Brain pericyte (primary cell): ENCODE measurements around the gene SND1.

Source experiments
- DNase-seq: peaks from one replicate; pipeline ENCODE4 v3.0.0-alpha.2; 2012; ENCODE audit warnings: low read depth, low spot score

Gene SND1

DNA sequence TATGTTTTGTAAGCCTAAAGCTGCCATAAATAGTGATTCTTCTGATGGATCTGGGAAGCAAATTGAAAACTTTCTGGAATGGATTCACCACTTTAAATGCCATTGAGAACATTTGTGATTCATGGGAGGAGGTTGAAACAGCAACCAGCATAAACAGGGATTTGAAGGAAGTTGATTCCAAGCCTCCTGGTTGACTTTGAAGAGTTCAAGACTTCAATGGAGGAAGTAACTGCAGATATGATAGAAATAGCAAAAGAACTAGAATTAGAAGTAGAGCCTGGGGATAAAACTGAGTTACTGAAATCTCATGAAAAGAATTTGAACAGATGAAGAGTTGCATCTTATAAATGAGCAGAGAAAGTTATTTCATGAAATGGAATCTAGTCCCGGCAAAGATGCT is 280.1 kb downstream of the SND1 start:
- no peak for DNase-seq

- DNase-seq = no peak
Observed at GRCh38 chr7:127932496-127932895, 280.5 kb downstream of the SND1 start.

DNA sequence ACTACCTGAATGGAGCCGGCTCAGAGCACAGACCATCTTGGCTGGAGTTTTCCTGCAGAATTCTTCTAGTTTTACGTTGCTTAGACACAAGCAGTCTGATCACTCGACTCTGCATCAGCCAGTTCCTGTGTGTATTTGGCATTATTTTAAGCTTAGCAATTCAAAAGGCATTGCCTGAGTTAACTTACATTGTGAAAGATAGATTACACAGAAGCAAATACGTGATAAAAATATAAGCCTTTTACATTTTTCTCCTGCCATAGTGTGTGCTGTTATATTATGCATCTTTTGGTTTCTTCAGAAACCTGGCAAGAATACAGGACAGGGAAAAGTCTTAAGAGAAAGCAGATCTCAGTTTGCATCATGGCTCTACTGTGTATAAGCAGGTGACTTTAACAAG is 281.2 kb downstream of the SND1 start:
- DNase-seq = no peak

GRCh38 chr7:127934711-127935110 is 282.7 kb downstream of the SND1 start:
- no peak for DNase-seq

- no peak for DNase-seq
Observed at GRCh38 chr7:127935847-127936376, 283.9 kb downstream of the SND1 start.

- DNase-seq = no peak
Observed at GRCh38 chr7:127937066-127937680, 285.2 kb downstream of the SND1 start.

DNA sequence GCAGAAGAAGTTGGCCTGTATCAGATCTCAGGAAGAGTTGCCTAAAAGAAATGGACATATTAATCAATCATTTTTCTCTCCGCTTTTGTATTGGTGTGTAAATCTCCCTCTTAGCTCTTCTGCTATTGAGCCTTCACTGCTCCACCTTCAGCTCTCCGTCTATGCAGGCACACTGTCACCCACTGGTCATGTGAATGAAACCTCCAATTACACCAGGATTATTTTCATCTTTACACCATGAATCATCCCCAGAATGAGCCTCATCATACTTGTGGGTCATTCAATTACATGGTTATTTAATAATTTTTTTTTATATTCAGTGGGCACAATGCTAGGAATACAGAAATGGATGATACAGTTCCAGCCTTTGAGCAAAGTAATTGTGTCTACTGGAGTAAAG is 286.6 kb downstream of the SND1 start:
- DNase-seq = no peak

DNA sequence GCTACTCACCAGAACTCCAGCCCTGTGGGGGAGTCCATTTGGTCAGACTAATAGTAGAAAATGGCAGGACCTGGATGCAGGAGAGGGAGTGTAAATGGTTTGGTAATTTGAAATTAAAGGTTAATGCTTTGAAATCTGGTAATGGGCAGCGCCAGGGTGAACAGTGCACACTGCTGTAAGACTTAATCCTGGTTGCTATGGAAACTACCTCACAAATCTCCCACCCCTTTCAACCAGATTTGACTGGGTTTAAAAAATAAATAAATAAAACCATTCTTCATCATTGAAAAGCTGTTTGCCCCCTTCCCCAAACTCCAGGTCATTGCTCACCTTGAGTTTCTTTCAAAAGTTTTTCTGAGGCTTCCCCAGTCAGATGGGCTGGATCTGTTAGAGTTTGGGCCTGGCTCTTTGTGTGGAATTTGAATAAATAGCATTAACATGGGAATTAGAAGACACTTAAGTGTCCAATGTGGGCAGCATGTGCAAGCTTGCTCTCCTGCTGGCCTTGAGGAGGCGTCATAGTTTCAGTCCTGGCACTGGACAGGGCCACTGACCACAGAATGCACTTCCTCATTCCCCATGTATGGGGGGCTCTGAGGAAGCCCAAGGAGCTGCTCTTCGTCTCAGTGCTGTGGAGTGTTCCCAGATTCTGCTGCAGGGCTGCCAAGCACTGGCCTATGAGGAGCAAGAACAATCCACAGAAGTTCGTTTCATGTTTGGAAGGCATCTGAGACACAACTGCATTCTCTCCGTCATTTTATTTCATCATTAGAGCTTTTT is 288.6 kb downstream of the SND1 start:
- no peak for DNase-seq

GRCh38 chr7:127941476-127942210 is 289.6 kb downstream of the SND1 start:
- DNase-seq = no peak

GRCh38 chr7:127943541-127944521 is 291.8 kb downstream of the SND1 start:
- no peak for DNase-seq

DNA sequence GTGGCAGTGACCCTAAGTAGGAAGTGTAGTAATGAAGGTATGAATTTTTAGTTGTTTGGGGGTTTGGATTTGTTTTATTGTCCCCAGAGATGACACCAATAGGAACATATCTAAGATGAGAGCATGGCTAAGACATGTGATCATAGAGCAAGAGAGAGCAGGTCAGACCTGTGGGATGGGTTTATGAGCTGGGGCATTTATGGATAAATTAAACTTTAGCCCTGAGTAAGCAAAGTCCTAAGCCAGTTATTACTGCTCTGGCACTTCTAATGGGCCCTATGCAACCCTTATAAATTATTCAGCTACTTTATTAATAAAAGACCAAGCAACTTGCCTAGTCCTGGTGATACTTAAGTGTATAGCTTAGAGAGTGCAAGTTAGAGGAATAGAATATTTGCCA is 294.1 kb downstream of the SND1 start:
- DNase-seq = no peak

- no peak for DNase-seq
Observed at GRCh38 chr7:127946847-127947246, 294.9 kb downstream of the SND1 start.

GRCh38 chr7:127948312-127948711 is 296.3 kb downstream of the SND1 start:
- DNase-seq = no peak

DNA sequence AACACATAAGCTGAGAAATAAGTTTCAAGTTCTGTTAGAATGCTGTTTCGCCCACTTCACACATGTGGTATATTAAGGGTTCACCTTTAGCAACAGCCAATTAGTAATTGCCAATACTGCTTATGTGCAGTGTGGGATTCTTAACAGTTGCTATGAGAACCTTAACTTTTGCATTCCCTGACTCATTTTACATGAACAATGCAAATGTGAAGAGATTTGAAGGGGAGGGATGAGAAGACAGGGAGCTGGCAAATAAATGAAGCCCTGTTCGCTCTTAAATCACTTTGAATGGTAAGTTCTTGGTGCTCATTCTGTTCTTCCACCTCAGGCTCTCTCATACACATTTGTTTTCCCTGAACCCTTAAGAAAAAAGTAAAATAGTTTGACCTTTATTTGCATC is 296.9 kb downstream of the SND1 start:
- DNase-seq = no peak

GRCh38 chr7:127949769-127950222 is 297.8 kb downstream of the SND1 start:
- no peak for DNase-seq

- DNase-seq = no peak
Observed at GRCh38 chr7:127950233-127950935, 298.4 kb downstream of the SND1 start.

DNA sequence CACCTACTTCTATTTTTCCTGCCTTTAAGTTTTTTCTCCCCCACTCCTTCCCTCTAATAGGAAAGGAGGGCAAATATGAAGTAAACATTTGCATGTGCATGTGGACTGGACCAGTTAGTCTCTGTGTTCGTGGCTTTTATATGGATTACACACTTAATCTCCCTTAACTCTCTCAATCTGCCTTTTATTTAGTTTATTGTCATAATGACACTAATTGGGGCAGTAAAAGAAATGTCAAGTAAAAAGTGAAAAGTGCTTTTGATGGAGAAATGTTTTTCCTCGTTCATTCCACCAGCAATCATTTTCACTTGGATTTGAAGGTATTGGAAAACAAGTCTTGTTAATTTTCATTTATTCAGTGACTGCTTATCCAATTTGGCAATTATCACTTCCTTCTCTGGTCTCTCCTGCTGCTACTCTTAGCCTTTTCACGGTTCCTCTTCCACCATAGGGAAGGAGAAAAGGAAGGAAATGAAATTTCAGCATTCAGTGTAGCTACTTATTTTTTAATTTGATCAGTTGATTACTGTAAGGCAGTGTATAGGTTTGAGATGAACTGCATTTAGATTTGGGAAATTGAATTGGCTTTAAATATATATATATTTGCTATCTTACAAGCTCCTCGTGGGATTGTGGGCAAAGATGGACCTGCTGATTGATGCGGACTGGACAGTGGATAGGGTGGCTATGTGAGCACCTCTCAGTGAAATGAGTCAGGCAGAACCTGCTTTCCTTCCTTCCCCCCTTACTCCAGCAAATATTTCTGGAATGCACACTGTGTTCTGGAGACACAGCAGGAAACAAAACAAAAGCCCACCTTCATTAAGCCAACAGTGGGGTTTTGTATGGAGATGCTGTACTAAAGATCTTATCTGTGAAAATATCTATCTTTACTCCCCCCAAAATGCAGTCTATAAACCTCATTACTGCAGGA is 301.7 kb downstream of the SND1 start:
- no peak for DNase-seq

DNA sequence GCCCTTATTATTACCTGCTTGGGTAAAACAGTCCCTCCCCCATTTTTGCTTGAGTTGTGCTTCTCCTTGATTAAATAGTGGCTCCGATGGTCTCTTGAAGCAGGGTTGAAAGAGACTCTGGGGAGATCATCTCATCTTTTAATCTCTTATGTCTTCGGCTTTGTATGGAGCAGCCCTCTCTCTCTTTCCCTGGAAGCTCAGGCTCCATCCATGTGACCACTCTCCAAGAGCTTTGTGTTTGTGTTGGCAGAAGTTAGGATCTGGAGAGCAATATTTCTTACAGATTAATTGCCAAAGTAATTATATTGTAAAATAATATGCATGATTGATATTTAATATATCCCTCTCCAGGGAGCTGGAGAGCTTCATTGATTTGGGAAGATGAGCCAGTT is 302.4 kb downstream of the SND1 start:
- DNase-seq = no peak

DNA sequence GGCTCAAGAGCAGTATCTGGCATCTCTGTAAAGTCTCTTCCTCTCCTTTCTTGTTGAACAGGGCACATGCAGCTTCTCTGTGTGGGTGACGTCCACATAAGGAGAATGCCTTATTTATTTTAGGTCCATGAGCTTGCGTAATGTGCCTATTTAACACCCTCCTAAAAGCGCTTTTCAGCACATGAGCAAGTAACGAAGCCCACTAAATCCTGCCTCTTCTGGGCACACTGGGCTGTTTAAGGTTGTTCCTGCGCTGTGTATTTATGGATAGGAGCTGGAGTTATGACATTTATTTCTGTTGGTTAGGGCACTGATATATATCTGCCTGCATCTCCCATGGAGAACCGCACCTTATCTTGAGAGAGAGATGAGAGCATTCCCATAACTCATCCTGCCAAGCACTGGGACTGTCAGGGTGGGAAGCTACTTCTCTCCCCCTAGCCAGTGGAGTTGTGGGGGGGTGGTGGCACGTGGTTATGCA is 303.1 kb downstream of the SND1 start:
- no peak for DNase-seq
